ENCODE measurements around the gene HTRA1.

DNA sequence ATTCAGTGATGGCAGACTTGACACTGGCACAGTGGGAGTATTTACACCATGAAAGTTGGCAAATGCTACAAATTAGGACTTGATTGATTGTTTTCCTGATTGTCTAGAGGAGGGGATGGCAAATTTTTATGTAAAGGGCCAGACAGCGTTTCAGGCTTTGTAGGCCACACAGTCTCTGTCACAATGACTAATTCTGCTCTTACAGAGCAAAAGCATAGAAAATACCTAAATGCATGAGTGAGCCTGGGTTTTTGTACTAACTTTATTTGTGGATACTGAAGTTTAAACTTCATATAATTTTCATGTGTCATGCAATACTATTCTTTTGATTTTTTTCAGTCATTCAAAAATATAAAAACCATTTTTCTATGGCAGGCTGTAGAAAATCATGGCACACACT, 15.9 kb upstream of the HTRA1 start:
- TF ChIP-seq, protein P1, sequence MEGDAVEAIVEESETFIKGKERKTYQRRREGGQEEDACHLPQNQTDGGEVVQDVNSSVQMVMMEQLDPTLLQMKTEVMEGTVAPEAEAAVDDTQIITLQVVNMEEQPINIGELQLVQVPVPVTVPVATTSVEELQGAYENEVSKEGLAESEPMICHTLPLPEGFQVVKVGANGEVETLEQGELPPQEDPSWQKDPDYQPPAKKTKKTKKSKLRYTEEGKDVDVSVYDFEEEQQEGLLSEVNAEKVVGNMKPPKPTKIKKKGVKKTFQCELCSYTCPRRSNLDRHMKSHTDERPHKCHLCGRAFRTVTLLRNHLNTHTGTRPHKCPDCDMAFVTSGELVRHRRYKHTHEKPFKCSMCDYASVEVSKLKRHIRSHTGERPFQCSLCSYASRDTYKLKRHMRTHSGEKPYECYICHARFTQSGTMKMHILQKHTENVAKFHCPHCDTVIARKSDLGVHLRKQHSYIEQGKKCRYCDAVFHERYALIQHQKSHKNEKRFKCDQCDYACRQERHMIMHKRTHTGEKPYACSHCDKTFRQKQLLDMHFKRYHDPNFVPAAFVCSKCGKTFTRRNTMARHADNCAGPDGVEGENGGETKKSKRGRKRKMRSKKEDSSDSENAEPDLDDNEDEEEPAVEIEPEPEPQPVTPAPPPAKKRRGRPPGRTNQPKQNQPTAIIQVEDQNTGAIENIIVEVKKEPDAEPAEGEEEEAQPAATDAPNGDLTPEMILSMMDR (IDR thresholded peaks at IDR 0.05): no peak
- TF ChIP-seq POLR2A (IDR thresholded peaks at IDR 0.05) (no peak), POLR2AphosphoS5 (IDR thresholded peaks at IDR 0.05) (no peak)
